Endothelial cell of umbilical vein (primary cell): Measurements from ENCODE around the gene HECW1. TPM values are rescaled to one million over a fixed set of nuclear protein-coding genes. Genes with fewer than 3 reads are reported as not detected.
"Not testable (repeated sequence)": the region's sequence is repeated elsewhere in the genome, so short reads cannot be mapped to it uniquely, and the experiment has no call there.

Source experiments
- BruUV-seq: library from RNA; stranded (reverse); fragments of 400-500 nt; replicated peaks from 2 replicates; lab custom pipeline; 2021; lab: Mats Ljungman, UMichigan
- CTCF ChIA-PET: fragments of 300-600, 350-600 bp; sonication (Branson Sonifier 250); formaldehyde crosslinking; loops from one replicate; lab custom pipeline; 2021; ENCODE audit warnings: antibody characterized with exemption, inconsistent platforms; lab: Charles Lee
- POLR2A ChIA-PET: fragments of 300-600, 350-600 bp; sonication (Branson Sonifier 250); formaldehyde crosslinking; loops from one replicate; lab custom pipeline; 2021; ENCODE audit warnings: antibody characterized with exemption, inconsistent platforms; lab: Charles Lee
- DNase-seq: peaks from one replicate; pipeline ENCODE4 v3.0.0-alpha.2; 2011; ENCODE audit warnings: low read depth, low spot score
- FAIRE-seq: peaks from 2 replicates; lab custom pipeline; 2011; peaks lifted over from hg19 to GRCh38; lab: Jason Lieb, UNC
- H2AFZ ChIP-seq: 2 replicates; pipeline ENCODE4 v1.6.0; 2012; ENCODE audit warnings: low read depth, low read length, control low read depth, inconsistent platforms
- H3K27ac ChIP-seq: 2 replicates; pipeline ENCODE4 v1.5.1; 2011; ENCODE audit warnings: low read depth, mild to moderate bottlenecking, control low read depth, low read length, moderate library complexity; ENCODE audit not compliant: insufficient read depth
- H3K27me3 ChIP-seq, 2 experiments: 2 replicates each; pipeline versions ENCODE4 v1.6.0 to v1.6.1; 2011; ENCODE audit warnings: low read length in 2 of 2, mixed read lengths in 1 of 2; ENCODE audit not compliant: control insufficient read depth in 2 of 2, insufficient read depth in 2 of 2
- H3K36me3 ChIP-seq, 2 experiments: 2 replicates in 1 of 2; 3 replicates in 1 of 2; pipeline ENCODE4 v1.5.1; 2011; ENCODE audit warnings: low read length in 2 of 2, mild to moderate bottlenecking in 1 of 2, moderate library complexity in 1 of 2; ENCODE audit not compliant: control insufficient read depth in 2 of 2, insufficient read depth in 2 of 2; ENCODE audit errors: extremely low read depth in 1 of 2
- H3K4me1 ChIP-seq: 3 replicates; pipeline ENCODE4 v1.5.1; 2011; ENCODE audit warnings: mild to moderate bottlenecking, low read length; ENCODE audit not compliant: control insufficient read depth, insufficient read depth; ENCODE audit errors: extremely low read depth
- H3K4me2 ChIP-seq: 2 replicates; pipeline ENCODE4 v1.6.1; 2011; ENCODE audit warnings: low read length, control low read depth, mixed read lengths; ENCODE audit not compliant: insufficient read depth
- H3K4me3 ChIP-seq, 3 experiments: fragments of 200-600 bp in 1 of 3; sonication (generic), shearing (Covaris generic) in 1 of 3; replicated peaks in 1 of 3; 2 replicates each; pipeline ENCODE4 v1.5.1; 2011 to 2016; ENCODE audit warnings: control low read depth in 3 of 3, low read length in 3 of 3, mild to moderate bottlenecking in 2 of 3, inconsistent platforms in 1 of 3, low read depth in 1 of 3, moderate library complexity in 1 of 3; ENCODE audit not compliant: insufficient read depth in 1 of 3
- H3K79me2 ChIP-seq: 2 replicates; pipeline ENCODE4 v1.6.0; 2012; ENCODE audit warnings: low read length, inconsistent platforms; ENCODE audit not compliant: control insufficient read depth, insufficient read depth
- H3K9ac ChIP-seq: replicated peaks from 2 replicates; pipeline ENCODE3; 2011; ENCODE audit warnings: low read length, control low read depth; ENCODE audit not compliant: insufficient read depth; ENCODE audit errors: extremely low read depth
- H3K9me1 ChIP-seq: replicated peaks from 3 replicates; pipeline ENCODE4 v1.6.0; 2011; ENCODE audit warnings: mild to moderate bottlenecking, low read length; ENCODE audit not compliant: control insufficient read depth, insufficient read depth; ENCODE audit errors: extremely low read depth
- H3K9me3 ChIP-seq: replicated peaks from 2 replicates; pipeline ENCODE4 v1.5.1; 2012; ENCODE audit warnings: low read length, inconsistent platforms; ENCODE audit not compliant: control insufficient read depth, insufficient read depth
- H4K20me1 ChIP-seq: replicated peaks from 2 replicates; pipeline ENCODE3; 2011; ENCODE audit warnings: mild to moderate bottlenecking, low read length; ENCODE audit not compliant: control insufficient read depth, insufficient read depth; ENCODE audit errors: extremely low read depth
- CTCF ChIP-seq, 2 donors: IDR thresholded peaks; 1 replicate in 1 of 2; 2 replicates in 1 of 2; pipeline ENCODE4 v1.5.1; 2011; ENCODE audit warnings: low read length in 2 of 2, mild to moderate bottlenecking in 2 of 2, moderate library complexity in 2 of 2, control low read depth in 1 of 2, inconsistent platforms in 1 of 2, low read depth in 1 of 2; ENCODE audit not compliant: insufficient read depth in 1 of 2; ENCODE audit errors: extremely low read depth in 1 of 2
- EZH2 ChIP-seq: IDR thresholded peaks from 2 replicates; pipeline ENCODE4 v1.6.1; 2012; ENCODE audit warnings: borderline replicate concordance, low read depth, mild to moderate bottlenecking, moderate library complexity, low read length, inconsistent platforms; ENCODE audit not compliant: severe bottlenecking
- FOS ChIP-seq: IDR thresholded peaks from 2 replicates; pipeline ENCODE4 v1.6.1; 2011; ENCODE audit warnings: mild to moderate bottlenecking, low read length, moderate library complexity, borderline replicate concordance; ENCODE audit not compliant: insufficient read depth
- JUN ChIP-seq: IDR thresholded peaks from 2 replicates; pipeline ENCODE4 v1.6.1; 2011; ENCODE audit warnings: borderline replicate concordance, low read depth; ENCODE audit not compliant: insufficient read length, insufficient read depth
- MAX ChIP-seq: IDR thresholded peaks from 2 replicates; pipeline ENCODE4 v1.6.1; 2011; ENCODE audit not compliant: insufficient read depth, insufficient read length
- MYC ChIP-seq: IDR thresholded peaks from one replicate; pipeline ENCODE4 v1.6.1; 2011; ENCODE audit warnings: mild to moderate bottlenecking, low read depth, low read length
- POLR2A ChIP-seq: IDR thresholded peaks from 2 replicates; pipeline ENCODE4 v1.6.1; 2012; ENCODE audit warnings: low read depth, mild to moderate bottlenecking, control low read depth, low read length
- POLR2AphosphoS5 ChIP-seq: IDR thresholded peaks from 2 replicates; pipeline ENCODE4 v1.6.1; 2012; ENCODE audit warnings: low read depth, mild to moderate bottlenecking, control low read depth, low read length, moderate library complexity; ENCODE audit not compliant: insufficient read depth
- dilution Hi-C: fragments of 300-500 bp; cut with MboI; formaldehyde crosslinking; loops from one replicate; pipeline ENCODE4 v1.15.0; 2019; ENCODE audit warnings: low sequenced_read_pairs; ENCODE audit not compliant: extremely low pct_ligation_motif_present
- intact Hi-C: fragments of 100-400 bp; cut with micrococcal nuclease; formaldehyde crosslinking; loops from one replicate; pipeline ENCODE4 v1.10.0; 2022
- polyA plus RNA-seq, 4 experiments: library from polyadenylated mRNA; depleted of rRNA in 3 of 4; stranded (reverse) in 3 of 4; unstranded in 1 of 4; fragments of >200 nt; gene quantifications; 2 replicates each; pipeline versions ENCODE4 v1.2.1 to v1.2.3, GENCODE V29; 2011 to 2012; ENCODE audit warnings: missing spikeins in 1 of 4
- total RNA-seq: library from RNA; stranded (reverse); gene quantifications from 2 replicates; pipeline ENCODE4 v1.2.3, GENCODE V29; 2021

Gene HECW1
- total and polyA plus RNA-seq, 2 donors (not counting 3 experiments of a cell fraction or from before 2014, with no cell fraction given), result not detected

DNA sequence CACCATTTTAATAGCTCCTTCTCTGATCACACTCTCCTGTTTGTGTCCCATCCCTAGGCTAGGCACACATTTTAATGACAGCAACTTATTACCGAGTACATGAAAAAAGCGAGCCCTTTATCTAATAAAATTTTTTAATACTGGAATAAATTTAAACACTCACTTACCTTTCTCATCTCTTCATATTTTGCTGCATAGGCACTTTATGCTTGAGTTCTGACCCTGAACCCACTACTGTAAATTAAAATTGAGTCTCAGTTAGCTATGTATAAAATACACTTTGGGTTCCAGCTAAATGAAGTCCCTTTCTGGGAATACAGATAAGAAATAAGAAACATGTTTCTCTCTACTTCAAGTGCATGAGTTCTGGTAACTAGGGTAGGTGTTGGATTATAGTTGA is 104.6 kb downstream of the HECW1 start:
- CTCF ChIA-PET, result interaction anchor here (1.1 to 1.2 kb wide), 2 partner anchors 44 kb away, joined by 3 to 4 read pairs; no protein-coding TSS in a partner anchor

GRCh38 chr7:43218901-43219300 is 106.5 kb downstream of the HECW1 start:
- H3K79me2 ChIP-seq, H3K9ac ChIP-seq, H3K27ac ChIP-seq, H2AFZ ChIP-seq, dilution Hi-C loops, H3K4me1 ChIP-seq, H3K27me3 ChIP-seq, CTCF ChIA-PET, H3K9me1 ChIP-seq, BruUV-seq, DNase-seq, H3K36me3 ChIP-seq, H3K9me3 ChIP-seq, H3K4me2 ChIP-seq, intact Hi-C loops, POLR2A ChIA-PET, H4K20me1 ChIP-seq, FAIRE-seq, H3K4me3 ChIP-seq: not testable (repeated sequence)

More for the DNA sequence above, 104.6 kb downstream of the HECW1 start:
- H3K4me3 ChIP-seq, result no peak overlapping the region
- H3K4me2 ChIP-seq, result no peak overlapping the region
- no peaks in the 10 kb centered on the region for H3K27me3 ChIP-seq
- no peak overlapping the region for H3K27ac ChIP-seq
- H3K9me1 ChIP-seq, result no peaks in the 10 kb centered on the region
- no peaks in the 10 kb centered on the region for H3K79me2 ChIP-seq
- intact Hi-C loops, result no loop called here
- H3K9me3 ChIP-seq, result no peaks in the 10 kb centered on the region
- FAIRE-seq (no peak), DNase-seq (no peak)
- H3K9ac ChIP-seq, result no peak overlapping the region
- BruUV-seq, result no TSS peak
- no peak for TF ChIP-seq MYC
- no peak for TF ChIP-seq JUN
- TF ChIP-seq CTCF (IDR thresholded peaks at IDR 0.05; ENCODE audit: extremely low read depth in 1 of 2, insufficient read depth in 1 of 2, low read depth in 1 of 2, low read length in 2 of 2), result no peak
- TF ChIP-seq POLR2AphosphoS5, result no peak
- TF ChIP-seq FOS, result no peak
- no peak for TF ChIP-seq MAX
- TF ChIP-seq POLR2A, result no peak
- no peak for TF ChIP-seq EZH2
- POLR2A ChIA-PET, result no interaction called here
- no peaks in the 10 kb centered on the region for H3K4me1 ChIP-seq
- H4K20me1 ChIP-seq, result no peaks in the 10 kb centered on the region
- H3K36me3 ChIP-seq, result no peaks in the 10 kb centered on the region
- H2AFZ ChIP-seq, result no peak overlapping the region
- dilution Hi-C loops, result no loop called here
